GM19099 (cell line): Measurements from ENCODE around the gene KRTAP10-5.

Experiments
- POLR2A ChIP-seq: IDR thresholded peaks from 3 replicates; pipeline ENCODE4 v1.6.1; 2011; ENCODE audit warnings: low read depth; ENCODE audit not compliant: insufficient read length; ENCODE audit errors: extremely low read depth

The KRTAP10-5 gene

DNA sequence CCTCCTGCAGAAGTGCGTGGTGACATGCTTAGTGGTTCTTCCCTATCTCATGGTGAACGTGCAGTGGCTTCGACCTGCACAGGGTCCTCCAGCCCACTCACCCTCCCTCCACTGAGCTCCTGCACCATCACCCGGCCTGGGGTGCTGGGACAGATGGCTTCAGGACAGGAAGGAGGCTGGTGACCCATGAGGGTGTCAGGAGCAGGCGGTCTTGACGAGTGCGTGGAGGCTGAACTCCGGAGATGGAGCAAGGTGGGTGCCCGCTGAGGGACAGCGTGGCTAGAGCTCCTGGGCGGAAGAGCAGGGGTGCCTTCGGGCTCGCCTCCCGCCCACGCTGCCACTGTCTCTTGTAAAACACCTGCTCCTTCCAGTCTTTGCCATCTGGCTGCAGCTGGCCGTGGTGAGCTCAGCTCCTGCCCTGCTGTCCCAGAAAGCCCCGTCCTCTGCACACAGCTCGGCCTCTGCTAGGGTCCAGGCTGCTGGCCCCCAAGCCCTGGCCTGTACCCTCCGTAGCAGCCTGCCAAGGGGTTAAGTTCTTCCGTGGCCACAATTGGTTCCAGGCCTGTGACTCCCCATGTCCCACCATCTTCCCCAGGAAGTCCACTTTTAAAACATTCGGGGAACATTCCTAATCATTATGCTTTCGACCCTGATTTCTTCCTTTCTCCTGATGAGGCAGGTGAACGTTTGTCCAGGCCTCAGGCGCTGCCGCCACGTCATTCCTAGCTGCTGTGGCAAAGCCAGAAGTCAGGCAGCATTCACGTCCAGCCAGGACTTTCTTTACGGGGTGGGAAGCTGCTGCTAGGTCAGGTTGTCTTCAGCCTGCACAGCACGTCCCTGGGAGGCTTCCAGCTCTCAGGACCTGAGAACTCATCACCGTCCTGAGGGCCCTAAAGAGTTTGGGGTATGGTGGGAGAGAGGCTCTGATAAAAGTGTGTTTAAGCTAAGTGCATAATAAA, 48.5 kb downstream of the KRTAP10-5 start:
- TF ChIP-seq POLR2A: no peak

DNA sequence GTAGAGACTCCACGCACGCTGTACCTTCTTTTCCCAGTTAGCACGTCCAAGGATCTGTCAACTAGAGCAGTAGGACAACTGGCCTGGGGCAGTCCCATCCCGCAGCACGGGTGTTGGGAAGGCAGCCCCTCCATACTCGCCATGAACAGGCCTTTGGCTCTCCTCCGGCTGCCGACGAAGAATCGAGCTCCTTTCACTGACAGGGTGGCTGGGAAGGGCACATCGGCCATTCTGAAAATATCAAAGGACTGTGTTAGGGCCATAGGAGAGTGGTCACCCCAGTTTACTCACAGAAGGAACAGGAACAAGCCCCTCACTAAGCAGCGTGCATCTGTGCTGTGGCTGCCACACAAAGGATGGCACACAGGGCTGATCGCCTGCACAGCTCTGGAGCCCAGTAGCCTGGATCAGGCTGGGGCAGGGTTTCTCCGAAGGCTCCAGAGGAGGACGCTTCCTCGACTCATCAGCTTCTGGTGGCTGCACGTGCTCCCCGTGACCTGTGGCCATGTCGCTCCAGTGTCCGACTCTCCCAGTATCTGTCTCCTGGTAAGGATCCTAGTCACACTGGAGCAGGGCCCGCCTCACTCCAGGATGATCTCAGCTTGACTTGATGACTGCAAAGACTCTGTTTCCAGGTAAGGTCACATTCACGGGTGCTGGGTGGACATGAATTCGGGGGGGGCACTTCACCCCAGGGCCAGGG, 49.4 kb downstream of the KRTAP10-5 start:
- no peak for TF ChIP-seq POLR2A

DNA sequence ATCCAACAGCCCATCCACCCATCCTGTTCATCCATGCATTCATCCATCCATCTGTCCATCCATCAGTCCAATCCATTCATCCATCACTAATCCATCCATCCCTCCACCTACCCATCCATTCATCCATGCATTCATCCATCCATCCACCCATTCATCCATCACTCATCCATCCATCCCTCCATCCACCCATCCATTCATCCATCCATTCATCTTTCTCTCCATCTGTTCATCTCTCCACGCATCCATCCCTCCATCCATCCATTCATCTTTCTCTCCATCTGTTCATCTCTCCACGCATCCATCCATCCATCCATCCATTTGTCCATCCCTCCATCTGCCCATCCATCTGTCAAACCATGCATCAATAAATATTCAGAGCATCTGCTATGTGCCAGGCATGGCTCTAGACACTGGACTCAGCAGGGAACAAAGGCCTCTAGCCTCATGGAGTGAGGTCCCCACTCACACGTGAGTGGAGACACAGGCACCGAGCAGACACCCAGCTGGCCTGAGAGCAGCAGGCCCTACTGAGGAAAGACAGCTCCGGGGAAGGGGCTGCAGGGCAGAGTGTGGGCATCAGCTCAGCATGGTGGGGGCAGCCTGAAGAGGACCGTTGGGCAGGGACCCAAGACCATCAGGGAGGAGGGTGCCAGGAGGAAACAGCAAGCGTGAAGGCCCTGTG, 50.0 kb downstream of the KRTAP10-5 start:
- no peak for TF ChIP-seq POLR2A

- TF ChIP-seq POLR2A: no peak
Measured at GRCh38 chr21:44529503-44530125, 50.8 kb downstream of the KRTAP10-5 start.
